Stimulated activated CD4-positive, alpha-beta T cell treated with anti-CD3 and anti-CD28 coated beads, Interleukin-4, amount 100 ng/mL, for 1 hour (primary cell): ENCODE measurements around the gene TRPC4AP.
"Not testable (repeated sequence)": the region's sequence is repeated elsewhere in the genome, so short reads cannot be mapped to it uniquely, and the experiment has no call there.

Source experiments
- DNase-seq: peaks from one replicate; pipeline ENCODE4 v3.0.0-alpha.2; 2020

The TRPC4AP gene

GRCh38 chr20:35052616-35053015 lies 40.0 kb downstream of the TRPC4AP start:
- DNase-seq, result not testable (repeated sequence)

GRCh38 chr20:35049776-35050352 lies 42.7 kb downstream of the TRPC4AP start:
- DNase-seq, result no peak

- no peak for DNase-seq
Observed at GRCh38 chr20:35048739-35049138, 43.9 kb downstream of the TRPC4AP start.

GRCh38 chr20:35042268-35042667 lies 50.3 kb downstream of the TRPC4AP start:
- no peak for DNase-seq

GRCh38 chr20:35040646-35041045 lies 52.0 kb downstream of the TRPC4AP start:
- no peak for DNase-seq

- no peak for DNase-seq
Observed at GRCh38 chr20:35039846-35040489, 52.6 kb downstream of the TRPC4AP start.

- no peak for DNase-seq
Observed at GRCh38 chr20:35039146-35039545, 53.5 kb downstream of the TRPC4AP start.

- no peak for DNase-seq
Observed at GRCh38 chr20:35034145-35034544, 58.5 kb downstream of the TRPC4AP start.

GRCh38 chr20:35030136-35030535 lies 62.5 kb downstream of the TRPC4AP start:
- DNase-seq, result no peak

- DNase-seq, result no peak
Observed at GRCh38 chr20:35027301-35027700, 65.3 kb downstream of the TRPC4AP start.

GRCh38 chr20:35025116-35025515 lies 67.5 kb downstream of the TRPC4AP start:
- no peak for DNase-seq

- no peak for DNase-seq
Observed at GRCh38 chr20:35023624-35024023, 69.0 kb downstream of the TRPC4AP start.

GRCh38 chr20:35021831-35022230 lies 70.8 kb downstream of the TRPC4AP start:
- DNase-seq, result no peak

- DNase-seq, result no peak
Observed at GRCh38 chr20:35021063-35021462, 71.5 kb downstream of the TRPC4AP start.

GRCh38 chr20:35020108-35020928 lies 72.3 kb downstream of the TRPC4AP start:
- DNase-seq, result no peak

GRCh38 chr20:35018590-35019371 lies 73.8 kb downstream of the TRPC4AP start:
- DNase-seq, result no peak

- DNase-seq, result no peak
Observed at GRCh38 chr20:35017099-35017835, 75.3 kb downstream of the TRPC4AP start.

GRCh38 chr20:35015863-35016193 lies 76.8 kb downstream of the TRPC4AP start:
- no peak for DNase-seq

GRCh38 chr20:35014537-35014936 lies 78.1 kb downstream of the TRPC4AP start:
- no peak for DNase-seq

GRCh38 chr20:35013421-35014411 lies 78.9 kb downstream of the TRPC4AP start:
- no peak for DNase-seq
